Stromal cell of bone marrow (primary cell): ENCODE measurements around the gene ETFA.

Source experiments
- DNase-seq: peaks from one replicate; pipeline ENCODE4 v3.0.0-alpha.2; 2012; ENCODE audit warnings: low read depth

The ETFA gene

DNA sequence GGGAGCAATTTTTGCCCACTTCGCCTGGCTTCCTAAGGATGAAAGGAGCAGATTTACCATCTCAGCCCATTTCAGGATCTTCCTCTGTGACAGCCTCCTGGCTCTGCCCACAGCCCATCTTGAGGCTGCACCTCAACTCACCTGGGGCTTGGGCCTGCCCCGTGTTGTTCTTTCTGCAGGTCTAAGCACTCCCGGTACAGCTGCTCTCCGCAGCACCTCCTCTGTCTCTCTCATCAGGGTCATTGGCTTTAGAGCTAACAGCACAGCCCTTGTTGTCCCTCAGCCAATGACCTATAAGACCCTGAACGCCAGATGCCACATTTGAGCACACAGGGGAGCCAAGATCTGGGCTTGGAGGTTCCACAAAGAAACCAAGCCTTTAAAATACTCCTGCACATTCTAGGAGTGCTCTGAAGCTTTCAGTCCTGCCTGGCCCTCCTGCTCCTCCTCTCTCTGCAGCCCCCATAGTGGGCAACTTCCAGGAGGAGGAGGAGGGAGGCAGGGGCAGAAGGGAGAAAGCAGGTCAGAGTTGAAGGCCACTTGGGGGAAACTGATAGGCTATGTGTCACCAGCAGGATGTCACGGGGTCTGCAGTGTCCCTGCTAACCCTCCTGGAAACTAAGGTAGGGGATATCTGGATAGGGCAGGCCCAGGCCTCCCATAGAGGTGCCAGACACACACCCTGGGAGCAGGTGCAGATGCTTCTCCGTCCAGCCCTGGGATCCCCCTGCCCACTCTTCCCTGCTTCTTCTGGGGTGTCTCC lies 115.6 kb downstream of the ETFA start:
- DNase-seq, result no peak

GRCh38 chr15:76193934-76194333 lies 117.3 kb downstream of the ETFA start:
- no peak for DNase-seq

DNA sequence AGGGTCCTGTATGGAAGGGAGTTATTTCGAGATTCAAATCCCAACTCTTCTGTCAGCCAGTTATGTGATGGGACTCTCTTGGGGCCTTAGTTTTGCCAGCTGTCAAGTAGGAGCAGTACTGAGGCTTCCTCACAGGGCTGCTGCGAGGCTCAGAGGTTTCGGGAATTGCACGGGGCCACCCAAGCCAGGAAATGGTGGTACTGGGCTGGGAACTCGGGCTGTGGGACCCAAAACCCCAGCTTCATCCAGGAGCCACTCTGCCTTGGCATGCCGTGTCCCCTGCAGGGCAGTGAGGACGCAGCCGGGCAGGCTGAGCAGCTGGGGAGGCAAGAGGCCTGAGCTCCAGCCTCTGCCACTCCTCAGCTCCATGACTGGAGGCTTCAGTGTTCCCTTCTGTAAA lies 118.6 kb downstream of the ETFA start:
- no peak for DNase-seq

DNA sequence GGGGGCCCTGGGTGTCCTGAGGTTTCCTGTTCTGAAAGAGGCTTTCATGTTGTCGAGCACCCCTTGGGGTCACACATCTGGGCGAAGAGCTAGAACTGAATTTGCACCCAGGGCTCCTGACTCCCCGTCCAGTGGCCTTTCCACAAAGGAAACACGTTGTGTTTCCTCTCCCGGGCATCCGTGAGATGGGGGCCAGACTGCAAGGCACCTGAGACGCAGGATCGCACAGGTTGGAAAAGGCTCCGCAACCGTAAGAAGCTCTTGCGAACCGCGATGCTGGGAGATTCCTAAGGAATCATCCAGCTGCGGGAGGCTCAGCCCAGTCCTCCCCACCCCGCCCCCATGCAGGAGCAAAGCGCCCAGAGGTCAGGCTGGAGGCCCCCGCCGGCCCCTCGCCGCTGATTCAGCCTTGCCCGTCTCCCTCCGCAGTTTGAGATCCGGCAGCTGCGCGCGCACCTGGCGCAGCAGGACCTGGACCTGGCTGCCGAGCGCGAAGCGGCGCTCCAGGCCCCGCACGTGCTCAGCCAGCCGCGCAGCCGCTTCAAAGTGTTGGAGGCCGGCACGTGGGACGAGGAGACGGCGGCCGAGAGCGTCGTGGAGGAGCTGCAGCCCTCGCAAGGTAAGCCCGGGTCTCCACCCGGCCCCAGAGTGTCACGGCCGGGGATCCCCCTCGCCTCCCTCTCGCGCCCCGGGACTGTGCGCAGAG lies 119.6 kb downstream of the ETFA start:
- no peak for DNase-seq

- peak; percentile 43 for DNase-seq
Measured at GRCh38 chr15:76190751-76191538, 120.3 kb downstream of the ETFA start.

GRCh38 chr15:76190070-76190564 lies 121.2 kb downstream of the ETFA start:
- DNase-seq, result no peak

GRCh38 chr15:76189106-76189505 lies 122.2 kb downstream of the ETFA start:
- DNase-seq, result no peak

- no peak for DNase-seq
Measured at GRCh38 chr15:76187163-76187562, 124.1 kb downstream of the ETFA start.

GRCh38 chr15:76185716-76186115 lies 125.6 kb downstream of the ETFA start:
- peak; percentile 44 for DNase-seq

GRCh38 chr15:76184650-76185035 lies 126.6 kb downstream of the ETFA start:
- no peak for DNase-seq

- no peak for DNase-seq
Measured at GRCh38 chr15:76183930-76184649, 127.2 kb downstream of the ETFA start.

DNA sequence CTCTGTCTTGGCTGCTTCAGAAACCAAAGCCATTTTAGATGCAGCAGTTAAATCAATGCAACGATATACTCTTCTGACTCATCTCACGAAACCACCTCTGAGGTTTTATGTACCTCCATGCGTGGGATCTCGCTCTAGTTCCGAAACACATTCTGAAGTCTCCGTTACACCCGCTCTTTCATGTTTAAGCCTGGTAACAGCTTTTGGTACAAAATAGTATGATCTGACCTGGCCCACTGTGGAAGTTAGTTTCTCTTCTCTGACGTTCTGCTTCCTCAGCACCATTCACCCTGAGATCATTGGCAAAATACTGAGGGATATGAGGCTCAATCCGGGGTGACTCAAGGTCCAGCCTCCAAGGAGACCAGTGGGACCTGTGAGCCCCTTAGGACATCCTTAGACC lies 129.6 kb downstream of the ETFA start:
- DNase-seq, result no peak

DNA sequence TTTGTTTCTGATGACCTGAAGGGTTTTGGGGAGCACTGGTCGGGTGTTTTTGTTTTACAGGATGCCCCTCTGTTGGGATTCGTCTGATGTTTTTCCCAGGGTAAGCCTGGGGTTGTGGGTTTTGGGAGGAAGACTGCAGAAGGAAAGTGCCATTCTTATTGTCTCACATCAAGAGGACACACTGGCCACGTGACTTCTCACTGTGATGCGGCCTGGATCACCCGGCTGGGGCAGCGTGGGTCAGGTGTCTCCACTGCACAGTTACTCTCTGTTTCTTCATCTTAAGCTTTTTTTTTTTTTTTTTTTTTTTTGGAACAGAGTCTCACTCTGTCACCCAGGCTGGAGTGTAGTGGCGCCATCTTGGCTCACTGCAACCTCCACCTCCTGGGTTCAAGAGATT lies 130.9 kb downstream of the ETFA start:
- no peak for DNase-seq

DNA sequence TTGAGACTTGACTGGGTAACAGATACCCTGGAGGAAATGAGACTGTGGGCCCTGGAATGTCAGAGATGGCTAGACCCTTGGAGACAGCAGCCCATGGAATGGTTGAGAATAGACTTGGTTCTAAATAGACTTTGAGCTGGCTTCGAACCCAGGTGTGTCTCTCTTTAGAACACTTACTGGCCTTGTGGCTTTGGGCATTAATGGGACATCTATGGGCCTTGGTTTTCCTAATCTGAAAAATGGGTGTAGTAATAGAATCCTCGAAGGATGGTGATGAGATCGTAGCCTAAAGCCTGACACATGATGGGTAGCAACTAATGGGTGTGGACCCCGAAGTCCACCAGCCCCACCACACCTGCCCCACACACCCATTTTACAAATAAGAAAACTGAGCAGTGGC lies 132.2 kb downstream of the ETFA start:
- no peak for DNase-seq

DNA sequence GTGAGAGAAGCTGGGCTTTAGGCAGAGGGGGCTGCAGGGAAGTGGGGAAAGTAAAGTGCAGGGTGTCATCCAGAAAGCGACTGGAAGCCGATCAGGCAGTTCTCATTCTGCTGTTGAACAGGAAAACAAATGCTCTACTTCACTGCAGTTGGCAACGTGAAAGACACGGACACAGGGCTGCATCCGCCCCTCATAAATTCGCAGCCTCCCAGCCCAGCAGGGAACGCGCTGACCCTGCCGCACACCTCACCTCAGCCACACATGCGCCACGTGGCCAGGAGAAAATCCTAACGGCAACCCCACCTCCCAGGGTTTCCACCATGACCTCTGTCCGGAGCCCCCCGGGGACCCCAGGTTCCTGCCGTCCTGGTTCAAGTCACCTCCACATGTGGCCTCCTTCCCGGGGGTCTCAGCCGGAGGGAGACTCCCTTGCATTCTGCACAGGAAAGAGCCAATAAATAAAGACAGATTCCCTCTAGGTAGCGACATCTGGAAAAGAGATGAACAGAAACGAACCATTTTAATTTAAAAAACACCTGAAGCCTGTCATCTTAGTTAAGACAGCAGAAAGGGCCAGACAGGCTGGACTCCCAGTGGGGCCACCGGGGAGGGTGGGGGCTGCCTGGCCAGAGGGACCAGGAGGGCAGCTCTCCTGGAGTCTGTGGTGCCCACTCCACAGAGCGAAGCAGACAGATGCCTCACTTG lies 132.8 kb downstream of the ETFA start:
- no peak for DNase-seq

DNA sequence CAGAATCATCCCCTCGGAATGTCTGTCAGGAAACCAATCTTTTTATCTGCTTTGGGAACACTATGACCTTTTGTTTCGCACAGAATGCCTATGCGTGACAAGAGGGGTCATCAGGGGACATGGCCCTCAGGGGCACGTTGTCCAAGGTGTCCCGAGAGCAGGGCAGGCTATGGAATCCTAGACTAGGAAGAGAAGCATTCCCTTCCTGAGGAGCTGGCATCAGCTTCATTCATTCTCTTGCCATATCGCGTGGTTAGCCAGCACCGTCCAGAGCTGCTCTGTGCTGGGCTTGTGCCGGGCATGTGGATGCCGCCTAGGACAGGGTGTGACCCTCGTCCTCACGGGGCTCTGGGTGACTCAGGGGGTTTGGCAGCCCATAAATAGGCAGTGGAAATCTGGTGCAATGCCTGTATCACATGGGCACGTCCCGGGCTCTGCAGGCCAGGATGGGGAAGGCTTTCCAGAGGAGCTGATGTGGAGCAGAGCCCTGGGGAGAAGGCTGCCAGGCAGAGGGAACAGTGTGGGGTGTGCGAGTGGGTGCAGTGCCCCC lies 133.7 kb downstream of the ETFA start:
- DNase-seq, result peak; percentile 75

DNA sequence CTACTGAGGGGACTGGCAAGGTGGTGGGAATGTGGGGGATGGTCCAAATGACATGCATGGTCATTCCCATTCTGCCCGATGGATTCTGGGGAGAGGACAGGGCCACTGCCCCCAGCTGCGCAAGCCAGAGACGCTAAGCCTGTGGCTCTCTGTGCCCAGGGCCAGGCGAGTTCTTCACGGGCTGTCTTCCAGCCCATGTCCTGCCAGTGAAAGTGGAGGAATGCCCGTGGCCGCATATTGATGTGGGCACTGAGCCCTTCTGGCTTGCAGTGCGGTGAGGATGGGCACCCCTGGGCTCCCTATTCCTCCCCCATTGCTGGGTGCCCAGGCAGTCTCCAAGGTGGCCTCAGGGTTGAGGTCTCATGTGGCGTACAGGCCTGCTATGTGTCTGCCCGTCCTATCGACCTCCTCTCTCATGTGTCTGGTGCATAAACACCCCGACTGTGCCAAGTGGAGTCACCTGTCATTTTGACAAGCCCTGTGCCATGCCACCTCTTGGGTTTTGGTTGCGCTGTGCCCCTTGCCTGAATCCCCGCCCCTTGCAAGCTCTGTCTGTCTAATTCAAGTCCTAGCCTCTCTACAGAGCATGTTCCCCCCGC lies 134.7 kb downstream of the ETFA start:
- DNase-seq, result no peak

GRCh38 chr15:76176059-76176458 lies 135.2 kb downstream of the ETFA start:
- DNase-seq, result no peak

- DNase-seq, result no peak
Measured at GRCh38 chr15:76175442-76175841, 135.8 kb downstream of the ETFA start.

DNA sequence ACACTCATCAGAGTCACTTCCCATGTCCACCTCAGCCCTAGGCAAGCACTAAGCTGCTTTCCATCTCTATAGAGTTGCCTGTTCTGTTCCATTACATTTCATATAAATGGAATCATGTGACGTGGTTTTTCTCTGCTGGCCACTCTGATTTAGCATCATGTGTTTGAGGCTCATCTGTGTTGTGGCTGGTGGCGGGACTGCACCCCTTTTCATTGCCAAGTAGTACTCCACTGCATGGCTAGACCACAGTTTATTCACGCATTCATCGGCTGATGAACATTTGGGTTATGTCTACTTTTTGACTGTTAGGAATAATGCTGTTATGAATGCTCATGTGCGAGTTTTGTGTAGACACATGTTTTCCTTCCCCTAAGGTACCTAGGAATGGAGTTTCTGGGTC lies 136.6 kb downstream of the ETFA start:
- DNase-seq, result no peak
